Measurements from ENCODE around the gene RPUSD3. TPM values are rescaled to one million over a fixed set of nuclear protein-coding genes. Genes with fewer than 3 reads are reported as not detected.

RPUSD3 gene
- total and polyA plus RNA-seq, 2 experiments from 2014 or later = 32.6 to 38.3 TPM

- 0 out of 2 replicates have a peak, but pooled peaks cover 6% of the 10 kb centered on the region for H3F3A ChIP-seq (ENCODE audit: insufficient read depth)
- H3K4me1 ChIP-seq (ENCODE audit: insufficient read depth) = no peaks in the 10 kb centered on the region
- H3K36me3 ChIP-seq (ENCODE audit: low read depth) = peaks cover 7% of the 10 kb centered on the region; the same call in 1 of the 2 replicates
- no peak overlapping the region for H2AFZ ChIP-seq
- no peak overlapping the region for H3K9ac ChIP-seq
- H4K20me1 ChIP-seq (ENCODE audit: insufficient read depth) = no peaks in the 10 kb centered on the region
- WGBS, 2 experiments (ENCODE audit: low coverage in 1 of 2, low lambda C conversion rate in 2 of 2, missing lambda C conversion rate in 2 of 2) = 96 to 98% methylated on average over 3 of the region's 3 CpGs
- in situ Hi-C loops (cut with MboI) = no loop called here
- H3K4me2 ChIP-seq (ENCODE audit: unreplicated experiment) = no peak overlapping the region
- TF ChIP-seq EZH2 (IDR thresholded peaks at IDR 0.05; ENCODE audit: insufficient read depth, poor library complexity, severe bottlenecking) (no peak), EZH2phosphoT487 (IDR thresholded peaks at IDR 0.05; ENCODE audit: insufficient read depth, low read depth) (no peak)
- no peaks in the 10 kb centered on the region for H3K9me3 ChIP-seq (ENCODE audit: low read depth)
- no peaks in the 10 kb centered on the region for H3K9me2 ChIP-seq (ENCODE audit: insufficient read depth)
- no peak overlapping the region for H3K4me3 ChIP-seq
- no peak for DNase-seq
- H3K27ac ChIP-seq = no peak overlapping the region
- no peaks in the 10 kb centered on the region for H3K27me3 ChIP-seq (replicated peaks; ENCODE audit: insufficient read depth)
- no peaks in the 10 kb centered on the region for H3K79me2 ChIP-seq (ENCODE audit: insufficient read depth)
These were observed 12.6 kb downstream of the RPUSD3 start for GRCh38 chr3:9831253-9831652.

- no peak overlapping the region for H3K9ac ChIP-seq
- H3K9me3 ChIP-seq (ENCODE audit: low read depth) = no peaks in the 10 kb centered on the region
- H3K27me3 ChIP-seq (replicated peaks; ENCODE audit: insufficient read depth) = no peaks in the 10 kb centered on the region
- no peaks in the 10 kb centered on the region for H3K79me2 ChIP-seq (ENCODE audit: insufficient read depth)
- TF ChIP-seq EZH2phosphoT487 (IDR thresholded peaks at IDR 0.05; ENCODE audit: insufficient read depth, low read depth) = no peak
- no peak for TF ChIP-seq EZH2 (IDR thresholded peaks at IDR 0.05; ENCODE audit: insufficient read depth, poor library complexity, severe bottlenecking)
- DNase-seq = no peak
- peaks cover 7% of the 10 kb centered on the region; the same call in 1 of the 2 replicates for H3K36me3 ChIP-seq (ENCODE audit: low read depth)
- H3K4me2 ChIP-seq (ENCODE audit: unreplicated experiment) = no peak overlapping the region
- 0 out of 2 replicates have a peak, but pooled peaks cover 6% of the 10 kb centered on the region for H3F3A ChIP-seq (ENCODE audit: insufficient read depth)
- in situ Hi-C loops (cut with MboI) = no loop called here
- H3K4me3 ChIP-seq = no peak overlapping the region
- no peaks in the 10 kb centered on the region for H3K9me2 ChIP-seq (ENCODE audit: insufficient read depth)
- no peaks in the 10 kb centered on the region for H3K4me1 ChIP-seq (ENCODE audit: insufficient read depth)
- no peaks in the 10 kb centered on the region for H4K20me1 ChIP-seq (ENCODE audit: insufficient read depth)
- 97 to 98% methylated on average over 17 of the region's 17 CpGs for WGBS, 2 experiments (ENCODE audit: low coverage in 1 of 2, low lambda C conversion rate in 2 of 2, missing lambda C conversion rate in 2 of 2)
- no peak overlapping the region for H2AFZ ChIP-seq
- no peak overlapping the region for H3K27ac ChIP-seq
These were observed 14.7 kb downstream of the RPUSD3 start for GRCh38 chr3:9828801-9829755.

- Histone ChIP-seq H3K4me2 (ENCODE audit: unreplicated experiment) (no peak overlapping the region), H3K79me2 (ENCODE audit: insufficient read depth) (no peaks in the 10 kb centered on the region), H3K27ac (no peak overlapping the region), H3K27me3 (replicated peaks; ENCODE audit: insufficient read depth) (no peaks in the 10 kb centered on the region), H3K4me3 (no peak overlapping the region), H3K9ac (no peak overlapping the region), H3K4me1 (ENCODE audit: insufficient read depth) (no peaks in the 10 kb centered on the region), H4K20me1 (ENCODE audit: insufficient read depth) (no peaks in the 10 kb centered on the region), H2AFZ (no peak overlapping the region), H3K9me3 (ENCODE audit: low read depth) (no peaks in the 10 kb centered on the region), H3F3A (ENCODE audit: insufficient read depth) (0 out of 2 replicates have a peak, but pooled peaks cover 6% of the 10 kb centered on the region), H3K9me2 (ENCODE audit: insufficient read depth) (no peaks in the 10 kb centered on the region), H3K36me3 (ENCODE audit: low read depth) (peaks cover 7% of the 10 kb centered on the region; the same call in 1 of the 2 replicates)
- in situ Hi-C loops (cut with MboI) = no loop called here
- WGBS, 2 experiments (ENCODE audit: low coverage in 1 of 2, low lambda C conversion rate in 2 of 2, missing lambda C conversion rate in 2 of 2) = 73 to 79% methylated on average over 20 of the region's 20 CpGs
- TF ChIP-seq EZH2 (IDR thresholded peaks at IDR 0.05; ENCODE audit: insufficient read depth, poor library complexity, severe bottlenecking) = no peak
- no peak for TF ChIP-seq EZH2phosphoT487 (IDR thresholded peaks at IDR 0.05; ENCODE audit: insufficient read depth, low read depth)
- DNase-seq = peak; percentile 33
These were observed 16.8 kb downstream of the RPUSD3 start for GRCh38 chr3:9826815-9827573.

GRCh38 chr3:9825451-9826040 lies 18.3 kb downstream of the RPUSD3 start:
- WGBS, 2 experiments (ENCODE audit: low coverage in 1 of 2, low lambda C conversion rate in 2 of 2, missing lambda C conversion rate in 2 of 2) = 87 to 89% methylated on average over 13 to 14 of the region's 14 CpGs
- Histone ChIP-seq H3K4me2 (ENCODE audit: unreplicated experiment) (no peak overlapping the region), H3K36me3 (ENCODE audit: low read depth) (peaks cover 7% of the 10 kb centered on the region; the same call in 1 of the 2 replicates), H3K27me3 (replicated peaks; ENCODE audit: insufficient read depth) (no peaks in the 10 kb centered on the region), H2AFZ (no peak overlapping the region), H3K9ac (no peak overlapping the region), H3K9me2 (ENCODE audit: insufficient read depth) (no peaks in the 10 kb centered on the region), H3K4me1 (ENCODE audit: insufficient read depth) (no peaks in the 10 kb centered on the region), H3F3A (ENCODE audit: insufficient read depth) (no peaks in the 10 kb centered on the region), H3K79me2 (ENCODE audit: insufficient read depth) (no peaks in the 10 kb centered on the region), H3K9me3 (ENCODE audit: low read depth) (no peaks in the 10 kb centered on the region), H3K27ac (no peak overlapping the region), H3K4me3 (no peak overlapping the region), H4K20me1 (ENCODE audit: insufficient read depth) (no peaks in the 10 kb centered on the region)
- in situ Hi-C loops (cut with MboI) = no loop called here
- no peak for DNase-seq
- TF ChIP-seq EZH2phosphoT487 (IDR thresholded peaks at IDR 0.05; ENCODE audit: insufficient read depth, low read depth) = no peak

Data from GM23248 (cell line).